Skeletal muscle tissue (tissue), 4 donors: ENCODE results near the gene UNC13B. TPM values are rescaled to one million over a fixed set of nuclear protein-coding genes. Genes with fewer than 3 reads are reported as not detected.

Source experiments
- H3K27ac ChIP-seq: one replicate; pipeline ENCODE4 v1.7.0; 2013; ENCODE audit warnings: mild to moderate bottlenecking, low read depth, low read length, inconsistent platforms
- H3K27me3 ChIP-seq, 3 donors: one replicate each; pipeline ENCODE4 v1.7.0; 2013; ENCODE audit warnings: low read length in 3 of 3; ENCODE audit not compliant: control insufficient read depth in 3 of 3, insufficient read depth in 3 of 3
- H3K36me3 ChIP-seq, 3 donors: one replicate each; pipeline ENCODE4 v1.7.0; 2013; ENCODE audit warnings: low read length in 3 of 3; ENCODE audit not compliant: control insufficient read depth in 3 of 3, insufficient read depth in 3 of 3
- H3K4me1 ChIP-seq, 3 donors: one replicate each; pipeline ENCODE4 v1.7.0; 2013; ENCODE audit warnings: low read length in 3 of 3, mild to moderate bottlenecking in 3 of 3; ENCODE audit not compliant: control insufficient read depth in 3 of 3, insufficient read depth in 3 of 3
- H3K4me3 ChIP-seq, 3 donors: one replicate each; pipeline ENCODE4 v1.7.0; 2013; ENCODE audit warnings: low read length in 3 of 3
- H3K9ac ChIP-seq, 3 donors: one replicate each; pipeline ENCODE4 v1.7.0; 2013; ENCODE audit warnings: low read length in 3 of 3, mild to moderate bottlenecking in 3 of 3, moderate library complexity in 2 of 3, low read depth in 1 of 3
- H3K9me3 ChIP-seq, 3 donors: one replicate each; pipeline ENCODE4 v1.7.0; 2013; ENCODE audit warnings: low read length in 3 of 3; ENCODE audit not compliant: control insufficient read depth in 3 of 3
- total RNA-seq: library from RNA; depleted of rRNA; stranded (reverse); fragments of >200 nt; gene quantifications from one replicate; pipeline ENCODE4 v1.2.3, GENCODE V29; 2014
- donor health status: Osteomylitis.

UNC13B gene
- total RNA-seq, 1 donor from 2014 or later, result 16.2 TPM

GRCh38 chr9:35271637-35272036, 109.8 kb downstream of the UNC13B start:
- Histone ChIP-seq H3K9me3 (no peaks in the 10 kb centered on the region), H3K27ac (no peak overlapping the region), H3K4me1 (peaks cover 0 to 17% (median 2%) of the 10 kb centered on the region in 3 donors), H3K27me3 (no peaks in the 10 kb centered on the region), H3K9ac (no peak overlapping the region), H3K36me3 (no peaks in the 10 kb centered on the region), H3K4me3 (no peak overlapping the region)

GRCh38 chr9:35272989-35273388, 111.2 kb downstream of the UNC13B start:
- Histone ChIP-seq H3K4me3 (no peak overlapping the region), H3K27ac (no peak overlapping the region), H3K9me3 (no peaks in the 10 kb centered on the region), H3K27me3 (no peaks in the 10 kb centered on the region), H3K36me3 (no peaks in the 10 kb centered on the region), H3K9ac (no peak overlapping the region), H3K4me1 (peaks cover 7 to 28% (median 7%) of the 10 kb centered on the region in 3 donors)

GRCh38 chr9:35273591-35273990, 111.8 kb downstream of the UNC13B start:
- no peaks in the 10 kb centered on the region for H3K36me3 ChIP-seq

GRCh38 chr9:35274993-35275392, 113.2 kb downstream of the UNC13B start:
- Histone ChIP-seq H3K36me3 (no peaks in the 10 kb centered on the region), H3K9me3 (no peaks in the 10 kb centered on the region), H3K27me3 (no peaks in the 10 kb centered on the region), H3K27ac (no peak overlapping the region), H3K4me3 (no peak overlapping the region), H3K4me1 (peaks cover 9 to 20% (median 11%) of the 10 kb centered on the region in 3 donors), H3K9ac (no peak overlapping the region)

More at GRCh38 chr9:35273591-35273990, 111.8 kb downstream of the UNC13B start:
- Histone ChIP-seq H3K9me3 (no peaks in the 10 kb centered on the region), H3K9ac (no peak overlapping the region), H3K27ac (no peak overlapping the region), H3K27me3 (no peaks in the 10 kb centered on the region), H3K4me1 (peaks cover 11 to 30% (median 11%) of the 10 kb centered on the region in 3 donors), H3K4me3 (no peak overlapping the region)

GRCh38 chr9:35277171-35277520, 115.3 kb downstream of the UNC13B start:
- H3K27me3 ChIP-seq, result no peaks in the 10 kb centered on the region
- peak overlapping the region in 1 of 3 donors; percentile 57 for H3K4me3 ChIP-seq
- H3K36me3 ChIP-seq, result no peaks in the 10 kb centered on the region
- no peak overlapping the region for H3K27ac ChIP-seq
- peak overlapping the region in 1 of 3 donors; percentile 28 for H3K9ac ChIP-seq
- no peaks in the 10 kb centered on the region for H3K9me3 ChIP-seq
- H3K4me1 ChIP-seq, result peaks cover 9 to 18% (median 11%) of the 10 kb centered on the region in 3 donors

- peaks cover 9 to 18% (median 11%) of the 10 kb centered on the region in 3 donors for H3K4me1 ChIP-seq
- no peak overlapping the region for H3K9ac ChIP-seq
- no peaks in the 10 kb centered on the region for H3K36me3 ChIP-seq
- H3K4me3 ChIP-seq, result peak overlapping the region in 1 of 3 donors; percentile 9
- H3K27me3 ChIP-seq, result no peaks in the 10 kb centered on the region
- no peak overlapping the region for H3K27ac ChIP-seq
- H3K9me3 ChIP-seq, result no peaks in the 10 kb centered on the region
These were observed 116.0 kb downstream of the UNC13B start for GRCh38 chr9:35277628-35278359.

GRCh38 chr9:35279946-35280345, 118.1 kb downstream of the UNC13B start:
- Histone ChIP-seq H3K27me3 (no peaks in the 10 kb centered on the region), H3K4me1 (peaks cover 18 to 24% (median 19%) of the 10 kb centered on the region in 3 donors), H3K27ac (no peak overlapping the region), H3K9me3 (no peaks in the 10 kb centered on the region), H3K36me3 (no peaks in the 10 kb centered on the region), H3K9ac (no peak overlapping the region), H3K4me3 (no peak overlapping the region)

- Histone ChIP-seq H3K27ac (no peak overlapping the region), H3K27me3 (no peaks in the 10 kb centered on the region), H3K4me1 (peaks cover 18 to 24% (median 20%) of the 10 kb centered on the region in 3 donors)
These were observed 118.6 kb downstream of the UNC13B start for GRCh38 chr9:35280399-35280798.

GRCh38 chr9:35285731-35286130, 123.9 kb downstream of the UNC13B start:
- Histone ChIP-seq H3K9me3 (no peaks in the 10 kb centered on the region), H3K4me1 (peaks cover 6 to 13% (median 11%) of the 10 kb centered on the region in 3 donors), H3K4me3 (no peak overlapping the region), H3K27ac (no peak overlapping the region), H3K36me3 (no peaks in the 10 kb centered on the region), H3K9ac (no peak overlapping the region), H3K27me3 (no peaks in the 10 kb centered on the region)

More at GRCh38 chr9:35280399-35280798, 118.6 kb downstream of the UNC13B start:
- no peaks in the 10 kb centered on the region for H3K9me3 ChIP-seq
- H3K4me3 ChIP-seq, result no peak overlapping the region
- no peaks in the 10 kb centered on the region for H3K36me3 ChIP-seq
- H3K9ac ChIP-seq, result no peak overlapping the region

GRCh38 chr9:35286381-35286780, 124.6 kb downstream of the UNC13B start:
- H3K36me3 ChIP-seq, result no peaks in the 10 kb centered on the region
- peaks cover 8 to 18% (median 11%) of the 10 kb centered on the region in 3 donors for H3K4me1 ChIP-seq
- H3K9me3 ChIP-seq, result no peaks in the 10 kb centered on the region
- H3K27me3 ChIP-seq, result no peaks in the 10 kb centered on the region
- H3K4me3 ChIP-seq, result no peak overlapping the region
- no peak overlapping the region for H3K27ac ChIP-seq
- H3K9ac ChIP-seq, result no peak overlapping the region
